GM19238 (cell line): ENCODE measurements around the gene JAKMIP1.

Experiments
- DNase-seq: peaks from one replicate; pipeline ENCODE4 v3.0.0; 2011; ENCODE audit warnings: low spot score; ENCODE audit not compliant: insufficient read length

The JAKMIP1 gene

DNA sequence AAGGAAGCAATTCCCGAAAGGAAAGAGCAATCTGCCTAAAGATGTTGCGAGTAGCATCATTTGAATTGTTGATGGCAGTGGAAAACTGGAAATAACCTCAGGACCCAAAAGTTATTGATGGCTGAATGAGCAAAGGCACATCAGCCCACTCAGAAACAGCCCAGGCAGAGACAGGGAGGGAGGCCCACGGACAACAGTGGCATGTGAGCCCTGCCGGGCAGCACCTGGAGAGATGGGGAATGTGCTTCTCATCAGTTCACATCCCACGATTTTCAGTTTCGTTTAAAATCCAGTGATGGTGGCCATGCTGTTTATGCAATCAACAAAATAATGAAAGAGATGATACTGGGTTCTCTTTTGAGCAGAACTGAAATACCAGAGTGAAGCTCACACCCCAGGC, 80.0 kb downstream of the JAKMIP1 start:
- DNase-seq, result no peak

DNA sequence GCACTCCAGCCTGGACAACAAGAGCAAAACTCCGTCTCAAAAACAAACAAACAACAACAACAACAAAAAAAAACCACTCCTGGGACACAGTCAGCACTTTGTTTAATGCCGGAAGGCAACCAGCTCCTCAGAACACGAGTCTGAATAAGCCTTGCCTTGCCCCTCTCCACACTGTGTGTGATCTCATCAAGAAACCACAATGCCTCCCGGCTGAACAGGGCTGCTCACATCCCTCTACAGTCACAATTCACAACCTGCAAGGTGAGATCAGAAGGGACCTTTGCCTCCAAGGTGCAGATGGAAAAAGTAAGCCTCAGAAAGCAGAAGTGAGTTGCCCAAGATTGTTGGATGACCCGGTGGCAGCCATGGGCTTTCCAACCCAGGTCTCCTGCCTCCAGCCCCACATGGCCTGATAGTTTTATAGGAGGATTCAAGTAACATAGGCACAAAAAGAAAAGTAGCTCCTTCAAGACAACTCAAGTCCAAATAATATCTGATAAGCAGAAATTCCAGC, 80.8 kb downstream of the JAKMIP1 start:
- DNase-seq, result no peak

DNA sequence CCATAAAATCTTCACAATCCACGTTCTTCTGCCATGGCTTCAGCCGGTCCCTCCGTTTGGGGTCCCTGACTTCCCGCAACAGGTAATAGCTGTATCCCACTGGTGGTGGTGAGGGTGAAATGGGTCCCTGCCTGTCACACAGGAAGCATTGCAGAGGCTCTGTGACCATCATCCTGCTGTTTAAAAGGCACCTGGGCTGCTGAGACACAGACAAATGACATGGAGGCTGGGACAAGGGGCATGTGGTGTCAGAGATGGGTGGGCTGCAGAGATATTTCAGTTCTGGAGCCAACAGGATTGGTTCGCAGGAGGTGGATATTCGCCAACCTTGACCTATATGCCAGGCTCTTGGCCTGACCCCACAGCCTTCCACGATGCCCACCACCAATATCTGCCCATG, 82.1 kb downstream of the JAKMIP1 start:
- no peak for DNase-seq

DNA sequence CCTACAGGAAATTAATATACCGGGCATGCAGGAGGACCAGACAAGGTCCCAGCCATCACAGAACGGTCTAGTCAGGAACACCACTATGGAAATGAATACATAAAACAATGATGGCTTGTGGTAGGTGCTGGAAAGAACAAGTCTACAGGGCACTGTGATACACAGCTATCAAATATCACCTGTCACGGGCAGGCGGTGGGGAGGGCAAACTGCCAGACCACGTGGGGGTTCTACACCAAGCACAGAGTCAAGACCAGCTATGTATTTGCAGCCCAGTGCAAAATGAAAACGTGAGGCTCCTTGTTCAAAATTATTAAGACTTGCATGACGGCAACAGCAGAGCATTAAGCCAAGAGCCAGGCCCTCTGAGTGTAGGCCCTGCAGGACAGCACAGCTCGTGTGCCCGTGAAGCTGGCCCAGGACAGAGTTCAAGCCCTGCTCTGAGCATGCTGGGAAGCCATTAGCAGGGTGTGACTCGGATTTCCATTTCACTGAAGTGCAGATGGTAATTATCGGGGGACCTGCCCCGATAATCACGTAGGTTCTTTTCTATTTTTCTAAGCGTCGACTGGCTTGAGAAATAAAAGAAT, 83.6 kb downstream of the JAKMIP1 start:
- no peak for DNase-seq

DNA sequence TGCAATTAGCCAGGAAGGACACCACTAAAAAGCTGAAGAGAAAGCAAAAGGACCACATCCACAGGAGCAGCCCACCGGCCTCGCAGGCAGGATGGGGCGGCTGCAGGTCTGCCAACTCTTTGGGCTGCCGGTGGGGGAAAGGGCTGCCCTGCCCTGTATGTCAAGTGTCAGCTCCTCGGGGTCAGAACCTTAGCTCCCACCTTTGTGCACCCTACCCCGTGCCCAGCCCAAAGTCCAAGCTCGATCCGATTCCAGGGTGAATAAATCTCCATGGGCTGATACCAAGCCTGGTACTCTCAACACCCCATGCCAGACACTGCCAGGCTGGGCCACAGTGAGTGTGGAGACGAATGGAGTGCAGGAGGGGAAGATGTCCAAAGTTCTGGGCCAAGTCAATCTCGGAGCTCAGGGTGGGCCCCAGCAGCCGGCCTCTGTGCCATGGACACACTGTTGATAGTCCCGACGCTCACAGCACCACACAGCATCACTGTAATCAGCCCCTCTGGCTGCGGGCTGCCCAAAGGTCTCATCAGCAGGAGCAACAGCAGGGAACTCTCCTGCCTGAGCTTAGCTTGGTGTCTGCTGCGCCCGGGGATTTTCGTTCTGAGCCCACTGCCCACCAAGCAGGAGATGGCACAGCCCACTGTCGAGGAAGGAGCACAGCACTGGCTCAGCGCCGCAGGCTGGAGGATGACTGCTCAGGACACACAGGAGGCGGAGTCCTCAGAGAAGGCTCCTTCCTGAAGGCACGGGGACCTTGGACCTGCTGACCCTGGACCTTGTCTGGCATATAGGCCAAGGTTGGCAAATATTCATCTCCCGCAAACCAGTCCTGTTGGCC, 84.4 kb downstream of the JAKMIP1 start:
- DNase-seq, result no peak

DNA sequence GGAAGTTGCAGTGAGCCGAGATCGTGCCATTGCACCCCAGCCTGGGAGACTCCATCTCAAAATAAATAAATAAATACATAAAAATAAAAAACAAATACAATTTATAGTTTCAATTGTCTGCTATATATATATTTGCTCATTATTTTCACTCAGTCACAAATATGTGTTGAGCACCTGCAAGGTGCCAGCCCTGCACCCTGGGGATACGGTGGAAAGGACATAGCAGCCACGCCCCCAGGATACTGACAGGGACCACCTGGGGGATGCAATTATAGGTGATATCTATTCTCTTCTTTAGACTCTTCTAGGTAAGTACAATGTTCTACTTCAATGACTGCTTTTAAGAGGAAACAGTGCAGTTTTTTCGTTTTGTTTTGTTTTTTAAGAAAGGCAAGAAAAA, 85.0 kb downstream of the JAKMIP1 start:
- no peak for DNase-seq

DNA sequence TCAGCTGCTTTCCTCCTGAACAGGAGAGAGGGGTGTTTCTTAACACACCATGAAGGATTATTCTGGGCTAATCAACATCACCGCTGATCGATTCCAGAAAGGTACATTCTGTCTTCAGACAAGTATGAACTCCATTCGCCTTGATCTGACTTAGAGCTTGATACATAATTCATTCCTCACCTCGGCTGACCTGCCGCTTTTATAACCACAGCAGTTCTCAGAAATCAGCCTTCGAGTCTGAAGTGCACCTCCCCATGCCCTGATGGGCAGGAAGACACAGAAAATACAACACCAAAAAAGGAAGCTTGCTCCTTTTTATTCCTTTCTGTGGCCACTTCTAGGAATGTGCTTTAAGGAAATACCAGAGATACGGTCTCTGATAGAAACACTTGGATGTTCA, 85.7 kb downstream of the JAKMIP1 start:
- DNase-seq, result no peak

DNA sequence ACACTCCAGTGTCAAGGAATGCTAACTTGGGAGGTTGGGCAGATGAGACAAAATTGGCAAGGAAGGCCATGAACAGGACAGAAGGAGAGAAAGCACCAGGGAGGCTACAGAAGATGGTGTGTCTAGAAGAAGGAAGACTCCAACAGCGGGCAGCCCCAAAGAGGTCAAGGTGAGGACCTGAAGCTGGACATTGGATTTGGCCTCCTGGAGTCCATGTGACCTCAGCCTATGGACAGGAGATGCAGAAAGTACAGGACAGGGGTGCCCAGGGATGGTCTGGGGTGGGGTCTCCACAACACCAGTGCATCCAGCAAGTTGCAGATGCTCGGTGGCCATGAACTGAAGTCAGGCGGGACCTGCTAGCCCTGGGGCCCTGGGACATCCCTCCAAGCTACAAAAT, 86.2 kb downstream of the JAKMIP1 start:
- DNase-seq, result no peak

DNA sequence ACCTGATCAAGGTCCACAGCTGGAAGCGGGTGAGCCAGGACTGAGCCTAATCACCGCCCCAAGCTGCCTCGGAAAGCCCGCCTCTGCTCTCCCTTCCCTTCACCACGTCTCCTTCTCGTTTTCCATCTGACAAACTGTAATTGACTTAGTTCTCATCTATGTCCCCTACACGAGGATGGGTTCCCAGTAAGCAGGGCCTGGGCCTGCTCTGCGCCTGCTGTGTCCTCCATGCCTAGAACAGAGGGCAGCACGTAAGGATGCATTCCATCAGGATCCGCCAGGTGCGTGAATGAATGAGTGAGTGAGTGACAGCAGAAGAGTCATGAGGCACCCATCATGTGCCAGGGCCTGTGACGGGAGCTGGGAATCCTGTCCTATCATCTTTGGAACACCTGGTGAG, 86.7 kb downstream of the JAKMIP1 start:
- DNase-seq, result no peak

DNA sequence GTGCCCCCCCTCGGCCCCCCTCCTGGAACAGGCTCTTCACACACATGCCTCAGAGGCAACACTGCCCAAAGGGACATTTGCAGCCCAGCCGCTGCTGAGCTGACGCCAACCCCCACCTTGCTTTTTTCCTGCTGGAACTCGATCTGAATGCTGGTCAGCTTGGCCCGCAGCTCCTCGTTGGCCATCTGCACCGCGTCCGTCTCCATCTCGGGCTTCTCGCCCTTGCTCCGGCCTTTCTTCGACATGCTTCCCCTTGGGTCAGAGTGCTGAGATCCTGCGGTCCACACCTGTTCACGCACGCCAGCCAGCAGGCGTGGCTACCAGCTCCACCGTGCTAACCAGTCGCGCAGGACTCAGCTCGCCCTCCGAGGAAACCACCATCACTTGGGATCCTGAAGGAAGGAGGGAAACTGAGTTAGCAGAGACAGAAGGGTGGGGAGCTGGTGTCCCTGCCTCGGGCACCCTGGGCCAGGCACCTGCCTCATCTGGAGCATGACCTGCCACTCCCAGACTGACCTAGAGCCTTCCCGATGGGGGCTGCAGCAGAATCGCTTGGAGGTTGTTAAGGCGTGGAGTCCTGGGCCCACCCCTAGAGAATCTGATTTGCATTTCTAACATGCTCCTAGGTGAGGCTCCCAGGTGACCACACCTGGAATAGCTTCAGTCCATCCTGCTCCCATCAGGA, 87.6 kb downstream of the JAKMIP1 start:
- DNase-seq, result no peak

DNA sequence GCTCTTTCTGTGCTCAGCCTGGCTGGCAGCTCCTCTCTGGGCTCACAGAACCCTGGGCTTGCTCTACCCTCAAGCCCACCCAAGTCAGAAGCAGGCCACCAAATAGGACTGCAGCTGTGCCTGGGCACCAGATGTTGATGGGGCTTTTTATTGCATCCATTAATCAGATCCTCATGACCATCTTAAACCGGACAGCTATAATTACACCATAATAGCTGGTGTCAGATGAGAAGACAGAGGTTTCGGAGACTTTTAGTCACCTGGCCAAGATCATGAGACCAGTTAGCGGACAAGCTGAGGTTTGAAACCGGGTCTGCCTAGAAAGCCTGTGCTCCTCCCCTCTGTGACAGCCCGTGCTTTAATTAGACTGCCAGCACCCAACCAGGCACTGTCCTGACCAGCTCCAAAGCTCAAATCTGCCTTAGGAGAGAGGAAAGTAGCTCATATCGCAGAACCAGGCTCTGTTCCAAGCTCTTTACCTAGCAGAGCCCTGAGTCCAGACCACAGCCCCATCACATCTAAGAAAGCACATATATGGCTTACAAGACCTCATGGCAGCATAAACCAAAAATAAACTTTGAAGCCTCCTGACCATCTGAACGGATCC, 88.9 kb downstream of the JAKMIP1 start:
- DNase-seq, result no peak

DNA sequence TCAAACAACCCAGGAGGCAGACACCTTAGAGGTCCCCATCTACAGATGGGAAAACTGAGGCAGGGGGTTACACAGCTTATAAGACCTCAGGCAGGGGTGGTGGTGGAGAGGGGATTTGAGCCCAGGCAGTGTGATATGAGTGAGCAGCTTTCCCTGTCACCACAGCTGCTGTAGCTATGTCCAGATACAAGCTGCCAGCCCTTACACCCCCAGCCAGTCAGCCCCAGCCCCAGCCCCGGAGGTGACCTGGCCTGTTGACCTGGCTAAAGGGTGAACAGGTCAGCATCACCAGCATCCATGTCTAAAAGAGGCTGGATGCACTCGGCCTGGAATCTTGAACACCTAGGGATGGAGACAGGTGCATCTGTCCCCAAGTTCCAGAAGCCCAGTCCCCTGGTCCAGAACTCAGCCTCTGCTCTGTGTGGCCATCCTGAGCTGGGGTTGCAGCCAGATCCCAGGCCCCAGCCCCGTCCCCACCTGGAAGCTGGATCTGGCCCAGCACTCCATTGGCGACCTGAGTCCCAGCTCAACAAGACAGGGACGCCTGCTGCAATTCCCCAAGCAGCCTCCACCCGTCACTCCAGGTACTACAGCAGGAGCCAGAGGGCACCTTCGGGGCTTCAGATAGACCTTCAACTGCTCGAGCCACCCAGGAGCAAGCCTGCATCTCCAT, 89.5 kb downstream of the JAKMIP1 start:
- no peak for DNase-seq

DNA sequence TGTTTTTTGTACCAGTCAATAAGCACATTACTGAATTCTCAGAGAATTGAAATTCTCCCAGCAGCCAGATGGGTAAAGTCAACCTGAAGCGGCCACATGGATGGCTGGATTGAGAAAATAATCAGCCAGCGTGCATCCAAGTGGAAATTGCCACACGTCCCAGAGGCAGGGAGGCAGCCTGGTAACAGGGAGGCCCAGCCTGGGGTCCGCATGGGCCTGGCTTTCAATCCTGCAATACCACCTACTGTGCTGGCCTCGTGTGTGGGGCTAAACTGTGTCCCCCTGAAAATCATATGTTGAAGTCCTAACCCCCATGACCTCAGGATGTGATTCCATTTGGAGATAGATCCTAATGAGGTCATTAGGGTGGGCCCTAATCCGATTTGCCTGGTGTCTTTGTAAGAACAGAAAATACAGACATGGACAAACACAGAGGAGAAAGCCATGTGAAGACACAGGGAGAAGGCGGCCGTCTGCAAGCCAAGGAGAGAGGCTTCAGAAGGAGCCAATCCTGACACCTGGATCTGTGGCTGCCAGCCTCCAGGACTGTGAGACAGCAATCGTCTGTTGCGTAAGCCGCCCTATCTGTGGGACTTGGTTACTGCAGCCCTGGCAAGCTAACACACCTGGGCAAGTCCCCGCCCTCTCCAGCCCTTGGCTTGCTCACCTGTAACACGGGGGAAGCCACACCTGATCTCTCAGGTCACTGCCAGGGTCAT, 90.3 kb downstream of the JAKMIP1 start:
- DNase-seq, result no peak

DNA sequence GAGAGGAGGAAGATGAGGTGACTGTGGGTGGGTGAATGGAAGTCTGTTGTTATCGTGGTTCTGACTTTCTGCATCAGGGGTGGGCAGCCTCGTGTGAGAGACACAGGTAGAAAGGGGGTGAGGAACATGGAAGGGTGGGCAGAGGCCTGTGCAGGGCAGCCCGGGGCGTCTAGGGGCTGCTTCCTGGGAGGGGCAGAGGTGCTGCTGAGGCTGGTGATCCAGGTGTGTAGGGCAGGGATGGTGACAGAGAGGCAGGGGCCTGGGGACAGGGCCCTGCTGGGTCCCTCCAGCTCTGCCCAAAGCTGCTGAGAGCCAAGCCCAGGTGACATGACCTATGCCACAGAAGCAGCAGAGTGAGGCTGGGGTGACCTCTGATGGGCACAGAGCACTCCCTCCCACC, 92.5 kb downstream of the JAKMIP1 start:
- no peak for DNase-seq

DNA sequence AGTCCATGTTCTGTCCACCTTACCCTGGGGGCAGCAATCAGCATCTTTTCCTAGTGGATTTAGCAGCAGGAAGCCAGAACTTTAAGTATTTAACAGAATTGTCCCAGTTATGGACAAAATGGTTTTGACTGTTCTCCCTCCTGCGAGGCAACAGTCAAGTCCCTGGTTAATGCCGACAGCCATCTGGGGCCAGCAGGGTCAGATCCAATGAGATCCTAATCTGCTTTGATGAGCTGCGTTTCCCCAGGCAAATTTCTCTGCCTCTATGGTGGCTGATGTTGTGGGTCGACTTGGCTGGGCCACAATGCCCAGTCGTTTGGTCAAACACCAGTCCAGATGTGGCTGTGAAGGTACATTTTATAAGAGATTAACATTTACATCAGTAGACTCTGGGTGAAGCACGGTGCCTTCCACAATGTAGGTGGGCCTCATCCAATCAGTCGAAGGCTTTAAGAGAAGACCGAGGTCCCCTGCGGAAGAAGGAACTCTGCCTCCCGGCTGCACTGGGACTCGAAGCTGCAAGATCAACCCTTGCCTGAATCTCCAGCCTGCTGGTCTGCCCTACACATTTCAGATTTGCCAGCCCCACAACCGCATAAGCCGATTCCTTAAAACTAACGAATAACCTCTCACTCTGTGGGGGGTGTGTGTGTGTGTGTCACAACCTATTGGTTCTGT, 93.1 kb downstream of the JAKMIP1 start:
- DNase-seq, result no peak

DNA sequence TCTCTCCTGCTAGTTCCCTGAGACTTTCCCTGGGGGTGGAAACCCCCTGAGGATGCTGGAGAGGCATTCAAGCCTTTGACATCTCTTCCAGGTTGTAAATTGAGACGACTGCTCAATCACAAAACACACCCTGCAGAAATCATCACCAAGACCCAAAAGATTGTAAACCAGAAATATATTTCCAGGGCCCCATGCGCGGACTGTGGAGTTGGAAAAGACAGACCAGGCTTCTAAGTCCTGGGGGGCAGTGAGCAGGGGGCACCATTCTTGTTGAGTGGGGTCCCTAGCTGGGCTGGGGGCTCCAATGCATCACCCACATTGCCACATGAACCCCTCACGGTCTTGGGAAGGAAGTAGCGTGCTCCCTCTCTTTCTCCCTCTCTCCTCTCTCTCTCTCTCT, 94.2 kb downstream of the JAKMIP1 start:
- no peak for DNase-seq

DNA sequence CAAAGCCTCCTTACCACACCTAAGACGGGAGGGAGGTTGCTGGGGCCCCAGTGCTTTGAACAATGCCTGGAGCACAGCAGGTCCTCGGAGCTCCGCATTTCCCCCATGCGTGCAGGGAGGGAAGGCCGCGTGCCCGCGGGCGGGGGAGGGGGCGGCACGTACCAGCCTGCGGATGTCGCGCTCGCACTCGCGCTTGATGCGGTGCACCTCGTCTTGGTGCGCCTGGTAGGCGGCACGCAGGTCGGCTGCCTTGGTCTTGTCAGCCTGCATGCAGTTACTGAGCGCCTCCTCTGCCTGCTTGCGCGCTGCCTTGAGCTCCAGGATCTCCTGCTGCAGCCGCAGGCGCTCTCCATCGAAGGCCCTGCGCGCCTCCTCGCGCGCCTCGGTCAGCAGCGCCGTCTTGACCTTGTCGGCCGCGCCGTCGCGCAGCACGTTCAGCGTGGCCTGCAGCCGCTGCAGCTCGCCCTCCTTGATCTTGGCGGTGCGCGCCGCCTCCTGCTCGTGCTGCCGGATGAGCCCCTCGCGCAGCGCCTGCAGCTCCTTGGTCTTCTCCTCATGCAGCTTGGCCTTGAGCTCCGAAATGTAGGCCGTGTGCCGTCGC, 94.9 kb downstream of the JAKMIP1 start:
- no peak for DNase-seq

DNA sequence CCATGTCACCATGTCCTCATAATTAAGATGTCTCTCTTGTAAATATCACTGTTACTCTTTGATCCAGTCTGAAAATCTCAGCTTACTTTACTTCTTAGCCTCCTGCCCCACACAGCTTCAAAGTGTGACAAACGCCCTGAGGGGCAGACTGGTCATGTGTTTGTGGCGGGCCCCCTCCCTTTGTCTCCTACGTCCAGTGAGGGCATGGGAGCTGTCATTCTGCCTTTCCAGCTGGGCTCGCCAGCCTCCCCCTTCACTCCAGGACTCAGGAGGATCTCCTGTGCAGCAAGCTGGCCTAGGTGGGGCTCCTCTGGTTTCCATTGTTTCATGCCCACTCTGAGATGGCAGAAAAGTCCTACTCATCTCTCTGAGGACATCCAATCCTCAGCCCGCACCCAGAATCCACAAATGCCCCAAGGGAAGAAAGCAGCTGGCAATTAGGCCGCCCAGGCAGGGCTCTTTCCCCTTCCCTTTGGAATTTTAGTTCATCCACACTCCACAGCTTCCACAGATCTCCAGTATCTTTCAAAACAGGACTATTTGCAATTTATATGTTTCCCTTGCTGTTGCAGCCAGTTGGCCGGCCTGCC, 95.7 kb downstream of the JAKMIP1 start:
- no peak for DNase-seq

DNA sequence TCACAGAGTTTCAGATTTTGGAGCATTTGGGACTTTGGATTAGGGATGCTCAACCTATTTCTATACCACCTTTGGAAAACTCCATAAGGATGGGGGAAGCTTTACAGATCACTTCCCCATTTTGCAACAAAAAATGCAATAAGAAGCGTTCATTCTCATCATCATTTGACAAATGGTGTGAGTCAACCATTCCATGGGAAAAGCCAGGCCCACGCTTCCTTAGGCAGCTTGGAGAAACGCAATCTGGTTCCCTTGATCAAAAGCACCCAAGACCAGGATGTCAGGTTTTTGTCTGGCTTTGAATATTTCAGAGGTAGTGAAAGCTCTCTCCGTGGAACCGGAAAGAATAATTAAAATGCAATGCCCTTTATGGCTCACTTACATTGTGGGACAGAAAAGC, 102.8 kb downstream of the JAKMIP1 start:
- DNase-seq, result no peak
